Memory B cell (primary cell): Measurements from ENCODE around the gene TAP2.

Experiments used
- ATAC-seq: fragments of 150-1000 bp; cut with Tn5 transposase; 2 replicates; pipeline ENCODE4 v1.10.0; 2021; ENCODE audit warnings: low read depth, mild to moderate bottlenecking, moderate library complexity
- DNase-seq, 2 donors: peaks; one replicate each; pipeline ENCODE4 v3.0.0; 2022; ENCODE audit warnings: low spot score in 2 of 2
- H3K27ac Mint-ChIP-seq: one replicate; pipeline ENCODE4 v1.8.0; 2022; ENCODE audit warnings: mild to moderate bottlenecking, moderate library complexity, mixed read lengths
- H3K27me3 Mint-ChIP-seq: one replicate; pipeline ENCODE4 v1.8.0; 2022; ENCODE audit warnings: mixed read lengths
- H3K36me3 Mint-ChIP-seq: one replicate; pipeline ENCODE4 v1.8.0; 2022; ENCODE audit warnings: mild to moderate bottlenecking, mixed read lengths
- H3K4me1 Mint-ChIP-seq: one replicate; pipeline ENCODE4 v1.8.0; 2022; ENCODE audit warnings: mixed read lengths
- H3K4me3 Mint-ChIP-seq: one replicate; pipeline ENCODE4 v1.8.0; 2022; ENCODE audit warnings: mild to moderate bottlenecking, moderate library complexity, mixed read lengths
- H3K9me3 Mint-ChIP-seq: one replicate; pipeline ENCODE4 v1.8.0; 2022; ENCODE audit warnings: mixed read lengths

TAP2 gene

GRCh38 chr6:32835167-32835893 lies 3.2 kb downstream of the TAP2 start:
- H3K36me3 Mint-ChIP-seq, result peaks cover 56% of the 10 kb centered on the region
- peaks cover 36% of the 10 kb centered on the region for H3K4me1 Mint-ChIP-seq
- no peaks in the 10 kb centered on the region for H3K27me3 Mint-ChIP-seq
- H3K4me3 Mint-ChIP-seq, result no peak overlapping the region
- H3K27ac Mint-ChIP-seq, result peak overlapping the region; percentile 30
- DNase-seq (no peak), ATAC-seq (no peak)
- no peaks in the 10 kb centered on the region for H3K9me3 Mint-ChIP-seq

- ATAC-seq (no peak), DNase-seq (no peak)
- Mint-ChIP-seq H3K4me3 (no peak overlapping the region), H3K36me3 (peaks cover 63% of the 10 kb centered on the region), H3K4me1 (peaks cover 33% of the 10 kb centered on the region), H3K27ac (no peak overlapping the region), H3K9me3 (no peaks in the 10 kb centered on the region), H3K27me3 (no peaks in the 10 kb centered on the region)
Measured at GRCh38 chr6:32833664-32834063, 4.9 kb downstream of the TAP2 start.

- Mint-ChIP-seq H3K4me1 (peaks cover 31% of the 10 kb centered on the region), H3K4me3 (no peak overlapping the region), H3K27ac (peak overlapping the region; percentile 21), H3K36me3 (peaks cover 68% of the 10 kb centered on the region), H3K9me3 (no peaks in the 10 kb centered on the region), H3K27me3 (no peaks in the 10 kb centered on the region)
- DNase-seq, result no peak
- no peak for ATAC-seq
Measured at GRCh38 chr6:32832535-32832934, 6.0 kb downstream of the TAP2 start.

GRCh38 chr6:32830936-32831335 lies 7.6 kb downstream of the TAP2 start:
- Mint-ChIP-seq H3K4me3 (no peak overlapping the region), H3K27ac (peak overlapping the region; percentile 4), H3K9me3 (no peaks in the 10 kb centered on the region), H3K36me3 (peaks cover 63% of the 10 kb centered on the region), H3K27me3 (no peaks in the 10 kb centered on the region), H3K4me1 (peaks cover 22% of the 10 kb centered on the region)
- DNase-seq (no peak), ATAC-seq (no peak)

- Mint-ChIP-seq H3K9me3 (no peaks in the 10 kb centered on the region), H3K27me3 (no peaks in the 10 kb centered on the region), H3K4me1 (peaks cover 18% of the 10 kb centered on the region), H3K4me3 (no peak overlapping the region), H3K27ac (no peak overlapping the region), H3K36me3 (peaks cover 54% of the 10 kb centered on the region)
- DNase-seq (no peak), ATAC-seq (no peak)
Measured at GRCh38 chr6:32830017-32830416, 8.5 kb downstream of the TAP2 start.

- Mint-ChIP-seq H3K4me3 (no peak overlapping the region), H3K9me3 (no peaks in the 10 kb centered on the region), H3K27ac (no peak overlapping the region), H3K36me3 (peaks cover 50% of the 10 kb centered on the region), H3K27me3 (no peaks in the 10 kb centered on the region), H3K4me1 (peaks cover 18% of the 10 kb centered on the region)
- no peak for DNase-seq
- ATAC-seq, result no peak
Measured at GRCh38 chr6:32829495-32829894, 9.0 kb downstream of the TAP2 start.

GRCh38 chr6:32827025-32827424 lies 11.5 kb downstream of the TAP2 start:
- H3K9me3 Mint-ChIP-seq, result no peaks in the 10 kb centered on the region
- H3K27me3 Mint-ChIP-seq, result no peaks in the 10 kb centered on the region
- H3K27ac Mint-ChIP-seq, result no peak overlapping the region
- H3K36me3 Mint-ChIP-seq, result peaks cover 30% of the 10 kb centered on the region
- H3K4me3 Mint-ChIP-seq, result no peak overlapping the region
- DNase-seq (no peak), ATAC-seq (no peak)
- H3K4me1 Mint-ChIP-seq, result peaks cover 8% of the 10 kb centered on the region

- Mint-ChIP-seq H3K36me3 (peaks cover 25% of the 10 kb centered on the region), H3K9me3 (no peaks in the 10 kb centered on the region), H3K27ac (no peak overlapping the region), H3K4me1 (peaks cover 17% of the 10 kb centered on the region), H3K4me3 (no peak overlapping the region), H3K27me3 (no peaks in the 10 kb centered on the region)
- ATAC-seq (no peak), DNase-seq (no peak)
Measured at GRCh38 chr6:32825966-32826365, 12.6 kb downstream of the TAP2 start.

- ATAC-seq (no peak), DNase-seq (no peak)
- Mint-ChIP-seq H3K4me1 (peaks cover 48% of the 10 kb centered on the region), H3K9me3 (no peaks in the 10 kb centered on the region), H3K27ac (peak overlapping the region; percentile 33), H3K36me3 (peaks cover 3% of the 10 kb centered on the region), H3K4me3 (no peak overlapping the region), H3K27me3 (no peaks in the 10 kb centered on the region)
Measured at GRCh38 chr6:32819729-32820128, 18.8 kb downstream of the TAP2 start.

GRCh38 chr6:32818867-32819266 lies 19.7 kb downstream of the TAP2 start:
- H3K9me3 Mint-ChIP-seq, result no peaks in the 10 kb centered on the region
- H3K36me3 Mint-ChIP-seq, result peaks cover 9% of the 10 kb centered on the region
- peak overlapping the region; percentile 33 for H3K27ac Mint-ChIP-seq
- H3K4me1 Mint-ChIP-seq, result peaks cover 56% of the 10 kb centered on the region
- DNase-seq (no peak), ATAC-seq (no peak)
- no peaks in the 10 kb centered on the region for H3K27me3 Mint-ChIP-seq
- H3K4me3 Mint-ChIP-seq, result no peak overlapping the region

GRCh38 chr6:32816746-32817204 lies 21.8 kb downstream of the TAP2 start, which contains the start of gene HLA-DOB:
TSS of gene HLA-DOB (minus strand) at chr6:32817002. CDS start at chr6:32816951, 51 bp downstream.
- Mint-ChIP-seq H3K4me3 (peak within 1 kb of the TSS; percentile 99), H3K36me3 (peaks cover 24% of the 10 kb centered on the region), H3K27me3 (no peaks in the 10 kb centered on the region), H3K4me1 (peaks cover 65% of the 10 kb centered on the region), H3K9me3 (no peaks in the 10 kb centered on the region), H3K27ac (peak within 1 kb of the TSS; percentile 99)
- DNase-seq (peak in 1 of 2 donors; percentile 60), ATAC-seq (peak; percentile 72)

- Mint-ChIP-seq H3K4me1 (peaks cover 57% of the 10 kb centered on the region), H3K4me3 (peak overlapping the region; percentile 99), H3K36me3 (peaks cover 27% of the 10 kb centered on the region), H3K27me3 (no peaks in the 10 kb centered on the region), H3K27ac (peak overlapping the region; percentile 99), H3K9me3 (no peaks in the 10 kb centered on the region)
- peak in 1 of 2 donors; percentile 52 for DNase-seq
- ATAC-seq, result peak; percentile 79
Measured at GRCh38 chr6:32815996-32816395, 22.5 kb downstream of the TAP2 start.

- Mint-ChIP-seq H3K4me1 (peaks cover 53% of the 10 kb centered on the region), H3K27me3 (no peaks in the 10 kb centered on the region), H3K36me3 (peaks cover 33% of the 10 kb centered on the region), H3K4me3 (peak overlapping the region; percentile 99), H3K9me3 (no peaks in the 10 kb centered on the region), H3K27ac (peak overlapping the region; percentile 99)
- ATAC-seq (no peak), DNase-seq (no peak)
Measured at GRCh38 chr6:32815115-32815514, 23.4 kb downstream of the TAP2 start.

GRCh38 chr6:32814145-32814544 lies 24.4 kb downstream of the TAP2 start:
- Mint-ChIP-seq H3K27ac (peak overlapping the region; percentile 99), H3K27me3 (no peaks in the 10 kb centered on the region), H3K4me3 (peak overlapping the region; percentile 99), H3K36me3 (peaks cover 33% of the 10 kb centered on the region), H3K4me1 (peaks cover 45% of the 10 kb centered on the region), H3K9me3 (no peaks in the 10 kb centered on the region)
- ATAC-seq (no peak), DNase-seq (no peak)

- Mint-ChIP-seq H3K36me3 (peaks cover 38% of the 10 kb centered on the region), H3K4me1 (peaks cover 27% of the 10 kb centered on the region), H3K4me3 (no peak overlapping the region), H3K27me3 (no peaks in the 10 kb centered on the region), H3K9me3 (peaks cover 2% of the 10 kb centered on the region), H3K27ac (no peak overlapping the region)
- no peak for DNase-seq
- ATAC-seq, result no peak
Measured at GRCh38 chr6:32809171-32809570, 29.4 kb downstream of the TAP2 start.
